H1 (cell line): ENCODE measurements around the gene CNTN5. TPM values are rescaled to one million over a fixed set of nuclear protein-coding genes. Genes with fewer than 3 reads are reported as not detected.

ENCODE experiments used
- CTCF ChIA-PET: fragments of 300-600 bp; sonication (Branson Sonifier 250); formaldehyde crosslinking; loops from one replicate; lab custom pipeline; 2021; ENCODE audit not compliant: partially characterized antibody; lab: Charles Lee
- POLR2A ChIA-PET: fragments of 300-600 bp; sonication (Branson Sonifier 250); formaldehyde crosslinking; loops from one replicate; lab custom pipeline; 2021; ENCODE audit warnings: inconsistent platforms; ENCODE audit not compliant: partially characterized antibody; lab: Charles Lee
- DNase-seq, 2 experiments: peaks; one replicate each; pipeline versions ENCODE4 v3.0.0 to v3.0.0-alpha.2; 2010 to 2022; ENCODE audit warnings: low spot score in 2 of 2, low read depth in 1 of 2, mixed read lengths in 1 of 2
- FAIRE-seq: peaks from 2 replicates; lab custom pipeline; 2011; peaks lifted over from hg19 to GRCh38; lab: Jason Lieb, UNC
- H2AFZ ChIP-seq: 2 replicates; pipeline ENCODE4 v1.8.1; 2012; ENCODE audit warnings: low read length, inconsistent platforms
- H2AK5ac ChIP-seq: 2 replicates; pipeline ENCODE4 v1.6.1; 2013; ENCODE audit warnings: low read depth, low read length
- H2BK120ac ChIP-seq: replicated peaks from 2 replicates; pipeline ENCODE3; 2013; ENCODE audit warnings: low read depth, low read length, inconsistent platforms
- H2BK12ac ChIP-seq: 2 replicates; pipeline ENCODE4 v1.6.1; 2013; ENCODE audit warnings: low read depth, low read length
- H2BK15ac ChIP-seq: 2 replicates; pipeline ENCODE4 v1.6.1; 2013; ENCODE audit warnings: low read length
- H2BK20ac ChIP-seq: 2 replicates; pipeline ENCODE4 v1.6.1; 2013; ENCODE audit warnings: low read length
- H2BK5ac ChIP-seq: 2 replicates; pipeline ENCODE4 v1.6.1; 2013; ENCODE audit warnings: low read depth, low read length
- H3K14ac ChIP-seq: 2 replicates; pipeline ENCODE4 v1.6.1; 2013; ENCODE audit warnings: inconsistent platforms; ENCODE audit not compliant: insufficient read length
- H3K18ac ChIP-seq: 2 replicates; pipeline ENCODE4 v1.6.1; 2013; ENCODE audit warnings: low read length; ENCODE audit errors: extremely low read depth
- H3K23ac ChIP-seq: 2 replicates; pipeline ENCODE4 v1.6.1; 2013; ENCODE audit warnings: inconsistent platforms; ENCODE audit not compliant: insufficient read length
- H3K23me2 ChIP-seq: 2 replicates; pipeline ENCODE4 v1.6.1; 2013; ENCODE audit warnings: low read depth, low read length
- H3K27ac ChIP-seq: 2 replicates; pipeline ENCODE4 v1.6.1; 2011; ENCODE audit warnings: low read depth, low read length, inconsistent platforms
- H3K27me3 ChIP-seq, 4 experiments: replicated peaks in 1 of 4; 1 replicate in 1 of 4; 2 replicates in 3 of 4; pipeline versions ENCODE4 v1.6.1 to v1.8.1; 2011 to 2013; ENCODE audit warnings: low read length in 3 of 4, mild to moderate bottlenecking in 3 of 4, inconsistent platforms in 2 of 4, mixed read lengths in 2 of 4, moderate library complexity in 1 of 4; ENCODE audit not compliant: control insufficient read depth in 3 of 4, insufficient read depth in 3 of 4; ENCODE audit errors: extremely low read depth in 1 of 4
- H3K36me3 ChIP-seq, 4 experiments: 2 replicates each; pipeline versions ENCODE4 v1.6.1 to v1.8.1; 2011 to 2013; ENCODE audit warnings: mild to moderate bottlenecking in 4 of 4, low read length in 3 of 4, moderate library complexity in 2 of 4, control low read depth in 1 of 4, inconsistent platforms in 1 of 4; ENCODE audit not compliant: insufficient read depth in 4 of 4, control insufficient read depth in 2 of 4
- H3K4ac ChIP-seq: replicated peaks from 2 replicates; pipeline ENCODE3; 2013; ENCODE audit warnings: low read length, low read depth, mixed read lengths, inconsistent platforms; ENCODE audit not compliant: insufficient read length
- H3K4me1 ChIP-seq, 4 experiments: replicated peaks in 1 of 4; 1 replicate in 1 of 4; 2 replicates in 3 of 4; pipeline versions ENCODE4 v1.6.1 to v1.8.1; 2011 to 2013; ENCODE audit warnings: low read length in 3 of 4, inconsistent platforms in 2 of 4, mixed read lengths in 1 of 4; ENCODE audit not compliant: insufficient read depth in 4 of 4, control insufficient read depth in 3 of 4
- H3K4me2 ChIP-seq, 2 experiments: 2 replicates each; pipeline versions ENCODE4 v1.6.1 to v1.8.1; 2011 to 2013; ENCODE audit warnings: low read depth in 2 of 2, low read length in 2 of 2, control low read depth in 1 of 2, inconsistent platforms in 1 of 2, mild to moderate bottlenecking in 1 of 2; ENCODE audit not compliant: insufficient read depth in 1 of 2
- H3K4me3 ChIP-seq, 4 experiments: fragments of 200-600, 300-600 bp in 1 of 4; sonication (generic), shearing (Covaris generic), sonication (Bioruptor Twin) in 1 of 4; 2 replicates each; pipeline versions ENCODE4 v1.5.1 to v1.8.1; 2011 to 2016; ENCODE audit warnings: low read length in 4 of 4, low read depth in 3 of 4, control low read depth in 2 of 4, inconsistent platforms in 2 of 4, mild to moderate bottlenecking in 2 of 4, mixed read lengths in 1 of 4, moderate library complexity in 1 of 4; ENCODE audit not compliant: insufficient read depth in 2 of 4; ENCODE audit errors: extremely low read depth in 1 of 4
- H3K56ac ChIP-seq: replicated peaks from 2 replicates; pipeline ENCODE3; 2013; ENCODE audit warnings: low read depth, mild to moderate bottlenecking, mixed read lengths, low read length, inconsistent platforms; ENCODE audit not compliant: insufficient read length
- H3K79me1 ChIP-seq: 2 replicates; pipeline ENCODE4 v1.6.1; 2013; ENCODE audit warnings: low read depth, low read length, control low read depth
- H3K79me2 ChIP-seq, 2 experiments: 2 replicates each; pipeline versions ENCODE4 v1.6.1 to v1.8.1; 2012 to 2013; ENCODE audit warnings: low read length in 2 of 2, mild to moderate bottlenecking in 2 of 2, inconsistent platforms in 1 of 2; ENCODE audit not compliant: insufficient read depth in 2 of 2, control insufficient read depth in 1 of 2
- H3K9ac ChIP-seq, 4 experiments: replicated peaks in 1 of 4; 1 replicate in 1 of 4; 2 replicates in 3 of 4; pipeline versions ENCODE4 v1.6.1 to v1.8.1; 2011 to 2013; ENCODE audit warnings: low read depth in 3 of 4, low read length in 3 of 4, control low read depth in 2 of 4, mild to moderate bottlenecking in 2 of 4, moderate library complexity in 2 of 4, inconsistent platforms in 1 of 4; ENCODE audit errors: extremely low read depth in 1 of 4
- H3K9me3 ChIP-seq, 2 experiments: 2 replicates each; pipeline versions ENCODE4 v1.6.1 to v1.8.1; 2012 to 2013; ENCODE audit warnings: mild to moderate bottlenecking in 2 of 2, moderate library complexity in 2 of 2, control low read depth in 1 of 2, inconsistent platforms in 1 of 2, low read depth in 1 of 2, low read length in 1 of 2, mixed read lengths in 1 of 2; ENCODE audit not compliant: insufficient read depth in 2 of 2
- H4K20me1 ChIP-seq, 2 experiments: replicated peaks in 1 of 2; 2 replicates each; pipeline versions ENCODE3 to v1.8.1; 2011 to 2013; ENCODE audit warnings: inconsistent platforms in 2 of 2, low read length in 2 of 2, mild to moderate bottlenecking in 1 of 2; ENCODE audit not compliant: insufficient read depth in 2 of 2, control insufficient read depth in 1 of 2
- H4K5ac ChIP-seq: 2 replicates; pipeline ENCODE4 v1.6.1; 2013; ENCODE audit warnings: low read length, low read depth, mixed read lengths, inconsistent platforms; ENCODE audit not compliant: insufficient read length
- H4K8ac ChIP-seq: 2 replicates; pipeline ENCODE4 v1.8.0; 2013; ENCODE audit warnings: mild to moderate bottlenecking, moderate library complexity, low read length, inconsistent platforms; ENCODE audit not compliant: insufficient read depth; ENCODE audit errors: extremely low read depth
- H4K91ac ChIP-seq: replicated peaks from 2 replicates; pipeline ENCODE3; 2013; ENCODE audit warnings: low read length, mixed read lengths, inconsistent platforms; ENCODE audit not compliant: insufficient read length
- ATF2 ChIP-seq: IDR thresholded peaks from 2 replicates; pipeline ENCODE4 v1.6.1; 2012; ENCODE audit warnings: low read length, inconsistent platforms
- RAD21 ChIP-seq, 2 experiments: IDR thresholded peaks in 1 of 2; conservative IDR thresholded peaks in 1 of 2; 2 replicates each; pipeline ENCODE4 v1.6.1; 2011; ENCODE audit warnings: low read depth in 2 of 2, low read length in 2 of 2, improper control_type of control experiment in 1 of 2, inconsistent platforms in 1 of 2, mild to moderate bottlenecking in 1 of 2, moderate library complexity in 1 of 2
- TCF12 ChIP-seq: IDR thresholded peaks from 2 replicates; pipeline ENCODE4 v1.6.1; 2011; ENCODE audit warnings: low read depth, mild to moderate bottlenecking, low read length
- YY1 ChIP-seq: IDR thresholded peaks from 2 replicates; pipeline ENCODE4 v1.6.1; 2011; ENCODE audit warnings: low read depth, mild to moderate bottlenecking, low read length
- WGBS, 2 experiments: shearing (Covaris generic) in 1 of 2; methylation state at CpG; one replicate each; pipeline versions ENCODE4 v1.1.6 to v1.1.7; 2013 to 2015; ENCODE audit warnings: low lambda C conversion rate in 2 of 2, mixed read lengths in 2 of 2, inconsistent platforms in 1 of 2, low coverage in 1 of 2, missing lambda C conversion rate in 1 of 2; ENCODE audit not compliant: insufficient replicate concordance in 2 of 2, insufficient coverage in 1 of 2, insufficient read length in 1 of 2; ENCODE audit errors: extremely low coverage in 1 of 2, missing lambda C conversion rate in 1 of 2; 5-methylcytosine and 5-hydroxymethylcytosine counted together
- polyA plus RNA-seq, 7 experiments: library from polyadenylated mRNA; depleted of rRNA in 3 of 7; stranded (reverse) in 5 of 7; unstranded in 2 of 7; fragments of >200 nt in 5 of 7; fragments of 200-250 nt in 2 of 7; gene quantifications; 1 replicate in 5 of 7; 2 replicates in 1 of 7; 4 replicates in 1 of 7; pipeline versions ENCODE4 v1.2.1 to v1.2.3, GENCODE V29; 2011 to 2013; ENCODE audit warnings: missing spikeins in 2 of 7, mixed read lengths in 2 of 7
- total RNA-seq: library from RNA; stranded (reverse); fragmentation: NEBNext Ultra II Directional; extraction: Animal tissue kit (Norgen Biotek cat#: 25700); gene quantifications from 2 replicates; pipeline ENCODE4 v1.2.1, GENCODE V29; 2021

The CNTN5 gene
- total and polyA plus RNA-seq, 2 of the 8 experiments (the other 6 are each of a cell fraction or from before 2014, with no cell fraction given): not detected

GRCh38 chr11:99271527-99271926 lies 250.8 kb downstream of the CNTN5 start:
- FAIRE-seq (peak; percentile 94), DNase-seq (peak in 1 of 2 experiments; percentile 50)
- Histone ChIP-seq H3K18ac (no peak overlapping the region; the same call in 1 of the 2 replicates), H2BK5ac (no peak overlapping the region), H2BK12ac (no peak overlapping the region), H3K4me3 (no peak overlapping the region), H2AFZ (peak overlapping the region; percentile 81; the same call in 1 of the 2 replicates), H4K20me1 (no peaks in the 10 kb centered on the region), H3K4me1 (peaks cover 0 to 4% (median 0%) of the 10 kb centered on the region in 4 experiments; a peak in 1 of 7 replicates), H4K5ac (no peak overlapping the region), H3K27me3 (no peaks in the 10 kb centered on the region), H3K14ac (no peak overlapping the region), H3K23me2 (no peaks in the 10 kb centered on the region), H3K23ac (no peak overlapping the region), H3K27ac (no peak overlapping the region), H2AK5ac (no peak overlapping the region), H3K9me3 (no peaks in the 10 kb centered on the region), H3K4ac (no peak overlapping the region), H4K8ac (no peak overlapping the region), H3K4me2 (no peak overlapping the region), H2BK15ac (no peak overlapping the region), H3K36me3 (no peaks in the 10 kb centered on the region), H2BK20ac (no peak overlapping the region), H2BK120ac (no peak overlapping the region), H3K56ac (no peak overlapping the region), H3K79me2 (no peaks in the 10 kb centered on the region), H4K91ac (no peak overlapping the region), H3K79me1 (no peaks in the 10 kb centered on the region), H3K9ac (no peak overlapping the region)
- WGBS, 2 experiments: 71% methylated on average over 5 of the region's 5 CpGs; no CpG with 5 or more reads in 1 of the 2 experiments
- ChIA-PET CTCF (interaction anchor here (1.4 kb wide), 1 partner anchor 10 kb away, joined by 4 read pairs; no protein-coding TSS in a partner anchor), POLR2A (no interaction called here)
- TF ChIP-seq RAD21 (IDR thresholded peaks at IDR 0.05 in 1 of 2, conservative IDR thresholded peaks at IDR 0.05 in 1 of 2; ENCODE audit: low read depth in 2 of 2, low read length in 2 of 2) (peak; percentile 17 to 35; a peak in 3 of 4 replicates), ATF2 (no peak), TCF12 (0 out of 2 replicates have a peak, but pooled peaks have one; percentile 58), YY1 (0 out of 2 replicates have a peak, but pooled peaks have one; percentile 11)
